ENCODE measurements around the gene SLC39A11.
"Not testable (repeated sequence)": the region's sequence is repeated elsewhere in the genome, so short reads cannot be mapped to it uniquely, and the experiment has no call there.

Gene SLC39A11

DNA sequence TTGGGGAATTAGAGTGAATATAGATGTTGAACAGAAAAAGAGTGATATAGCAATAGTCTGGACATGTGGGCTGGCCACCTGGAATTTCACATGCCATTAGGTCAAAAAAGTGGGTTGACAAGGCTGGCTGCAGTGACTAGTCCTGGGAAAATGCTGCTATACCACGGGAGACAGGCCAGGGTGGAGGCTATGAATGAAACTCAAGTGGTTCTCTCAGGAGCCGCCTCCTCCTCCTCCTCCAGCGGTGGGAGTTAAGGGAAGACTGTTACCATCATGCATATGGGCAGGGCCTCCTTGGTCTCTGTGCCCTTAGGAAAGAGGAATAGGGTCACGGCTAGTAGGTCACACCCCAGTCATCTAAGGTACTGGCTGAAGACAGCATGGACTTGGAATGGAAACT lies 448.0 kb downstream of the SLC39A11 start:
- no peak for DNase-seq (ENCODE audit: low read depth, low spot score)

DNA sequence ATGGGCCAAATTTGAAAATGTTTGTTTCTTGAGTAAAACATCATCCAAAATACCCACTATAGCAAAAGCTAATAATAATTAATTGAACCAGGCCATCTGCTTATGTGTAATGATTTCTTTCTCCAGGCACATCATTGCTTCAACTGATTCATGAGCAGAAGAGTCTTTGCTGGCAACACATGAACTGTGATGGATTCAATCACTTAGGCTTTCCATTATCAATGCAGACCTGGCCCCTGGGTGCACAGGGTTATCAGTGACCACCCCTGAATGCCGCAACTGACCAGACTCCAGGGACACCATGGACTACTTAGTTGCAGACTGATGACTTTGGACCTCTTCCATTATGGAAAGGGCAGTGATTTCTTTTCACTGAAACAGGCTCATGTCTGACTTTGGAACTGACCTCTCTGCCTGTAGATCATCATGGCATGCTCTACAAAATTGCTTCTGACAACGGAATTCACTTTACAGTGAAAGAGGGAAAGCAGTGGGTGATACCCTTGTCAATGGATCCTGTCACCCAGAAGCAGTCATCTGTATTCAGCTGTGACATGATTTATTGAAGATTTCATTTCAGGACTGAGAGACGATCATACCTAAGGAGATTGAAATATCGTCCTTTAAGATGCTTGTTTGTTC lies 448.8 kb downstream of the SLC39A11 start:
- in situ Hi-C loops (cut with HindIII; ENCODE audit: low sequenced_read_pairs) = no loop called here
- no peak for DNase-seq (ENCODE audit: low read depth, low spot score)
- TF ChIP-seq, protein P1, sequence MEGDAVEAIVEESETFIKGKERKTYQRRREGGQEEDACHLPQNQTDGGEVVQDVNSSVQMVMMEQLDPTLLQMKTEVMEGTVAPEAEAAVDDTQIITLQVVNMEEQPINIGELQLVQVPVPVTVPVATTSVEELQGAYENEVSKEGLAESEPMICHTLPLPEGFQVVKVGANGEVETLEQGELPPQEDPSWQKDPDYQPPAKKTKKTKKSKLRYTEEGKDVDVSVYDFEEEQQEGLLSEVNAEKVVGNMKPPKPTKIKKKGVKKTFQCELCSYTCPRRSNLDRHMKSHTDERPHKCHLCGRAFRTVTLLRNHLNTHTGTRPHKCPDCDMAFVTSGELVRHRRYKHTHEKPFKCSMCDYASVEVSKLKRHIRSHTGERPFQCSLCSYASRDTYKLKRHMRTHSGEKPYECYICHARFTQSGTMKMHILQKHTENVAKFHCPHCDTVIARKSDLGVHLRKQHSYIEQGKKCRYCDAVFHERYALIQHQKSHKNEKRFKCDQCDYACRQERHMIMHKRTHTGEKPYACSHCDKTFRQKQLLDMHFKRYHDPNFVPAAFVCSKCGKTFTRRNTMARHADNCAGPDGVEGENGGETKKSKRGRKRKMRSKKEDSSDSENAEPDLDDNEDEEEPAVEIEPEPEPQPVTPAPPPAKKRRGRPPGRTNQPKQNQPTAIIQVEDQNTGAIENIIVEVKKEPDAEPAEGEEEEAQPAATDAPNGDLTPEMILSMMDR (IDR thresholded peaks at IDR 0.05; ENCODE audit: low read depth, low read length) = no peak
- H3K4me3 ChIP-seq (ENCODE audit: low read depth, low read length) = no peak overlapping the region

More for the DNA sequence above, 448.0 kb downstream of the SLC39A11 start:
- in situ Hi-C loops (cut with HindIII; ENCODE audit: low sequenced_read_pairs) = no loop called here
- H3K4me3 ChIP-seq (ENCODE audit: low read depth, low read length) = no peak overlapping the region
- TF ChIP-seq, protein P1 (IDR thresholded peaks at IDR 0.05; ENCODE audit: low read depth, low read length) = no peak

DNA sequence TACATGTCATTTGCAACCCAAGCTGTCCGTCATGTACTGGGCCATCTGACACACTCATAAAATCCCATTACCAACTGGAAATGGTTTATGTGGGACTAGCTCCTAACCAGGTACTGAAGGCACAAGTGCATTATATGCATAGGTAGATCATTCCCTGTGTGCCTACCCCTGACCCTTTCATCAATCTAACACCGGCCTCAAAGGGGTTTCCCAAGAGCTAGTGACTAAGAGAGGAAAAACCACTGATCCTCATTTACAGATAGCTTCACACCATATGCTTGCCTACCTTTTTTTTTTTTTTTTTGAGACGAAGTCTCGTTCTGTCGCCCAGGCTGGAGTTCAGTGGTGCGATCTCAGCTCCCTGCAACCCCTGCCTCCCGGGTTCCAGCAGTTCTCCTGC lies 449.8 kb downstream of the SLC39A11 start:
- in situ Hi-C loops (cut with HindIII; ENCODE audit: low sequenced_read_pairs) = no loop called here
- no peak for DNase-seq (ENCODE audit: low read depth, low spot score)
- no peak overlapping the region for H3K4me3 ChIP-seq (ENCODE audit: low read depth, low read length)
- TF ChIP-seq, protein P1 (IDR thresholded peaks at IDR 0.05; ENCODE audit: low read depth, low read length) = no peak

DNA sequence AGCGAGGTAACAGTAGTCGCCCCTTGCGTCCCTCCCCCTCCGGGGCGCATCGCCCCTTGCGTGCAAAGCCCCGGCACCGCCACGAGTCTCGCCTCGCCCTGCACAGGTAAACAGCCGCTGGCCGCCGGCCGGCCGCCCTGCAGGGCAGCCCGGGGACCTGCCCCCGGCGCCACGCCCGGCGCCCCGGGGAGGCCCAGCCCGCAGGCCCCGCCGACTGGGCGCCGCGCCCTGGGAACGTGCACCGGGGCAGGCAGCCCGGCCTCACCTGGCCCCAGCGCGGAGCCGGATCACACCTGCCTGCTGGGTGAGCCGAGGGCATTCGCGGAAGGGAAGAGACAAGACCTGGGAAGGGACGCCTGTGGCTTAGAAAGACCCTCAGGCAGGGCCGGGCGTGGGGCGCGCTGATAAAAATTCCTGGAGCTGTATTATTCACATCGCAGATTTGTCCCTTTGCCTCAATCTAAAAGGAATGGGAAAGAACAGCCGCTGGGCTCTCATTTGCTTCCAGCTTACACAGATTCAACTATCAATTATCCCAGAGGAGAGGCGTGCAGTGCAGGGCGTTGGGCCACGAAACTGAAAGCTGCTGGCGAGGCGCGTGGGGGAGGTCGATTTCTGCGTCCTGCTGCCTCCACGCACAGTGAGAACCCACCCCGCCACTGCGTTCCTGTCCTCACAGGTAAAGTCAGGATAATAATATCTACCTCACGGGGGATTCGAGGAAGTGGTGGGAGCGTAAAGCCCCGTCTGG lies 451.9 kb downstream of the SLC39A11 start:
- DNase-seq (ENCODE audit: low read depth, low spot score) = no peak

DNA sequence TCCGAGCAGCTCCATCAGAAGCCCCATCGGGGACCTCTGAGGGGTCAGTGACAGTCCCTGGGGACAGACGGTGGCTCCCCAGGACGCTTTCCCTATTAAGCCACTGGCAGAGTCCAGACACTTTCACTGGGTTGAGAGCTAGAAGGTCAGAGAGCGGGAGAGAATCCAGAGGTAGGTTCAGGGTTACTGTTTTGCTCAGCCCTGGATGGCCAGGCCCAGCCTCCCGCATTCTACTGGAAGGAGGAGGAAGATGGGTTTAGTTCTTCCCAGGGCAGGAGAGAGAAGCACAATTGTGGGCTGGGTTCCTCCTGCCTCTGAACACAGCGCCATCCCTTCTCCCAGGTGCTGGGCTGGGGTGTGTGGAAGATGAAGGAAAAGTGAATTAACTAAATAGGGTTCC lies 452.8 kb downstream of the SLC39A11 start:
- no peak overlapping the region for H3K4me3 ChIP-seq (ENCODE audit: low read depth, low read length)
- in situ Hi-C loops (cut with HindIII; ENCODE audit: low sequenced_read_pairs) = no loop called here
- DNase-seq (ENCODE audit: low read depth, low spot score) = no peak
- TF ChIP-seq, protein P1 (IDR thresholded peaks at IDR 0.05; ENCODE audit: low read depth, low read length) = no peak

More for the DNA sequence above, 451.9 kb downstream of the SLC39A11 start:
- TF ChIP-seq, protein P1 (IDR thresholded peaks at IDR 0.05; ENCODE audit: low read depth, low read length) = no peak
- no peak overlapping the region for H3K4me3 ChIP-seq (ENCODE audit: low read depth, low read length)
- in situ Hi-C loops (cut with HindIII; ENCODE audit: low sequenced_read_pairs) = no loop called here

DNA sequence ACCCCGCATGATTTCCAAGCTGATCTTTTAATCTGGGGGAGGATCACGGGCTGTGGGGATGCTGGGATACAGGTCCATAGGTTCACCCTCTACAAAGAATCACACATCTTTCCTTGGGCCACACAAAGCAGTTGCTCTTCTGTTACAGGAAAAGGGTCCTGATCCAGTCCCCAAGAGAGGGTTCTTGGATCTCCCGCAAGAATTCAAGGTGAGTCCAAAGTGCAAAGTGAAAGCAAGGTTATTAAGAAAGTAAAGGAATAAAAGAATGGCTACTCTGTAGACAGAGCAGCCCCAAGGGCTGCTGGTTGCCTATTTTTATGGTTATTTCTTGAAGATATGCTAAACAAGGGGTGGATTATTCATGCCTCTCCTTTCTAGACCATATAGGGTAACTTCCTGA lies 453.6 kb downstream of the SLC39A11 start:
- H3K4me3 ChIP-seq (ENCODE audit: low read depth, low read length); DNase-seq (ENCODE audit: low read depth, low spot score); in situ Hi-C loops (cut with HindIII; ENCODE audit: low sequenced_read_pairs): not testable (repeated sequence)

DNA sequence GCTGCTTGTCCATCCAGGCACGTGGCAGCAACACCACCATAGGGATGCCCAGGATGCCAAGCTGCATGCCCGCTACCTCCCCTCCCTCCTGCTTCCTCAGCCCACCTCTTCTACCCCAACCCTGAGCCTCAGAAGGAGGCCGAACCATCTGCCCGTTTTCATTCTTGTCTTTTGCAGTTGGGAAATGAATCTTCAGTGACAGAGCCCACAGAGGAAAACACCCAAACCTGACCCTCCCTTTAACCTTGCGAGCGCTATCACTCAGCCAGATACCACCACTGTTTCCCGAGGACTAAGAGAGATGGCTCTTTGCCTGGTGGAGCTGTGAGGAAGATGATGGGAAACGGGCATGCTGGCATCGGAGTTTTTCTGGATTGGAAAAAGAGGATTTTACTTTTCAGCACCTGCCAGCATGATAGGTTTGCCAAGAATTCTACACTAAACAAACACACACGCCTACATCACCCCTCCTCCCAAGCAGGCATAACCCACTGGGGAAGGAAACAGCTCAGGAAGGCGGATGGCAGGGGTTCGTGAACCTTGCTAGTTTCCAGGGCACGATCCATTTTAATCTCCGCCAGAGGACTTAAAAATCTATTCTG lies 457.4 kb downstream of the SLC39A11 start:
- no peak overlapping the region for H3K4me3 ChIP-seq (ENCODE audit: low read depth, low read length)
- in situ Hi-C loops (cut with HindIII; ENCODE audit: low sequenced_read_pairs) = no loop called here
- TF ChIP-seq, protein P1 (IDR thresholded peaks at IDR 0.05; ENCODE audit: low read depth, low read length) = no peak
- DNase-seq (ENCODE audit: low read depth, low spot score) = no peak

All from astrocyte of the spinal cord (primary cell).